Erythroblast (primary cell): ENCODE results near the gene LPAR5.

Experiments
- GATA1 ChIP-seq: IDR thresholded peaks from 2 replicates; pipeline ENCODE4 v1.6.1; 2011; ENCODE audit warnings: low read depth, mild to moderate bottlenecking, control low read depth, low read length, moderate library complexity
- POLR2A ChIP-seq: IDR thresholded peaks from 2 replicates; pipeline ENCODE4 v1.6.1; 2011; ENCODE audit warnings: mild to moderate bottlenecking, low read length

- TF ChIP-seq POLR2A (no peak), GATA1 (no peak)
These were observed 5.4 kb upstream of the LPAR5 start for GRCh38 chr12:6641131-6641530.
